Measurements from ENCODE around the gene POT1.

The POT1 gene

GRCh38 chr7:124909808-124910207 lies 19.8 kb downstream of the POT1 start:
- DNase-seq = no peak

GRCh38 chr7:124908259-124908658 lies 21.4 kb downstream of the POT1 start:
- no peak for DNase-seq

GRCh38 chr7:124907490-124907889 lies 22.1 kb downstream of the POT1 start:
- DNase-seq = no peak

DNA sequence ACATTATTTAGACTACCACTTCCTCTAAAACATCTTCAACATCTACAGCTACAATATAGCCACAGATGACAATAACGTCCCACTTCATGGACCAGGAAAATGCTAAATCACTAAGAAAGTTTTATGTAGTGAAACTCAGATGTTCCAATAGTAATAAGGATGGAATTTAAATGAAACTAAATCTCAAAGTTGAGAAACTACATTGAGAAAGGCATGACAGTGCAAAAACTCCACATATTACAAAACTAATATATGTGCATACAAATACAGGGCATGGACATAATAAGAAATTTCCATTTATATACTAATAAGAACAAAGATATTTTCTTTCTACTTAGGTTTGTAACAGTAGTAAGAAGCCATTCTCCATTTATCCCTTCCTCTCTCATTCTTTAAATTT lies 31.1 kb downstream of the POT1 start:
- no peak for DNase-seq

- no peak for DNase-seq
Measured at GRCh38 chr7:124896001-124896400, 33.6 kb downstream of the POT1 start.

DNA sequence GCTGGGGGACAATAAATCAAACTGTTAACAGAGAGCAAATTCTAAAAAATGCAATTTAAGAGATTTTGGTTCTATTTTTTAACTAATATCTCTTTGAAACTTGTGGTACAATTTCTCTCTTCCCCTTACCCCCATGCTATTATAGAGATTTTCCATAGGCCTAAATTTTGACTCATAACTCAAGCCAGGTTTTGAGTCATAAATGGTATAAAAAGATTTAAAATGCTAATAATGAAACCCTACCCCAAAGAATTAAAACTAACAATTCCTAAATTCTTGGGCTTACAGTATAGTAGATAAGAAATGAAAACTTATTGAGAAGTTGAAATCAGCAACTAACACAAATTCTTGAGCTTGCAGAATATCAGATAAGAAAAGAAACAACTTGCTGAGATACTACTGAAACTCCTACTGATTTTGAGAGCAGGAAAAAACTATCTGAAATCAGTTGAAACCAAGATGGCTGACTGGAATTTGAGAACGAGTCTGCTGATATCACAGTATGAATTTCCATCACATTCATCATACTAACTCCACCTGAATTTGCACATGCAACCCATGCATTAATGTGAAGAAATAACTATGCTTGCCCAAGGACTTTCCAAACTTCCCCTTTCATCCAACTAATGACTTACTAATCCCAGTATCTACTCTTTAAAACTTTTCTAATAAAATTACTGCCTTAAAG lies 36.3 kb downstream of the POT1 start:
- no peak for DNase-seq

GRCh38 chr7:124887247-124887646 lies 42.4 kb downstream of the POT1 start:
- DNase-seq = no peak

DNA sequence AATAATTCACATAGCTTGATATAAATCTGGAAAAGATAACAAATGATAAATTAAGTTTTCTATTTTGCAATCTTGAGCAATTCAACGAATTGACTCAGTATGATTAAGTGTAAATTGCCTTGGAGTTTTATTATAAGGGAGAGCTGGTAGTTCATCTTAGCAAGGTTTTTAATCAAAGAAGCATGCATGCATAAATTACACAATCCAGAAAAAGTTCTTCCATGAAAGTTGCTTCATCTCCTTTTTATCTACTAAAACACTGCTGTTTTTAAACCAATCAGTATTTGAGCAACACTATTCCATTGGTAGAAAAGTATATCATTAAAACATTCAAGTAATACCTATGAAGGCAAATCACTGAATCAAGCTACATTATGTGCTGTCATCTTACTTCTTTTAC lies 47.6 kb downstream of the POT1 start:
- DNase-seq = no peak

- DNase-seq = no peak
Measured at GRCh38 chr7:124879771-124880170, 49.9 kb downstream of the POT1 start.

GRCh38 chr7:124879103-124879502 lies 50.5 kb downstream of the POT1 start:
- no peak for DNase-seq

- no peak for DNase-seq
Measured at GRCh38 chr7:124874644-124875163, 54.9 kb downstream of the POT1 start.

DNA sequence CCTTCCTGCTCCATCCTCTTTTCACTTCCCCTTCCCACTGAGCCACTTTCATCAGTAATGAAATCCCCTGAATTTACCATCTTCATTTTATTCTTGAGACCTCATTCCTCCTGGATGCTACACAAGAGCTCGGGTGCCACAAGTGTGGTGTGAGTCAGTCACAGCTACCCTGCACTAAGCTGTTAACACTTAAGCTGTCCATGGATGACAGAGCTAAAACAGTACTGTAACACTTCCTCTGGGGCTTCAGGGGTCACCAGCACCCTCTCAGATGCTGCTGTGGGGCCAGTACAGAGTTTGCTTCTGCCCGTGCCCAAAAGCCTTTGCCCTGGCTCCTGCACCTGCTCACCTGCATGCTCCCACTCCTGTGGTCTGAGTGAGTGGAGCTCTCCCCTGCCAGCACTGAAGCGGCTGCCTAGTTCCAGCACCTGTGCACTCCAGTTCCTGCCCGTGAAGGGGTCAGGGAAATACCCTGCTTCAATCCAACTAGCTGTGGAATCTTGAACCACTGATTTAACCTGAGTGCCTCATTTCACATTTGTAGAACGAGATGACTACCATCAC lies 71.9 kb downstream of the POT1 start:
- DNase-seq = no peak

GRCh38 chr7:124856299-124856888 lies 73.2 kb downstream of the POT1 start:
- DNase-seq = no peak

GRCh38 chr7:124843336-124843735 lies 86.3 kb downstream of the POT1 start:
- DNase-seq = no peak

DNA sequence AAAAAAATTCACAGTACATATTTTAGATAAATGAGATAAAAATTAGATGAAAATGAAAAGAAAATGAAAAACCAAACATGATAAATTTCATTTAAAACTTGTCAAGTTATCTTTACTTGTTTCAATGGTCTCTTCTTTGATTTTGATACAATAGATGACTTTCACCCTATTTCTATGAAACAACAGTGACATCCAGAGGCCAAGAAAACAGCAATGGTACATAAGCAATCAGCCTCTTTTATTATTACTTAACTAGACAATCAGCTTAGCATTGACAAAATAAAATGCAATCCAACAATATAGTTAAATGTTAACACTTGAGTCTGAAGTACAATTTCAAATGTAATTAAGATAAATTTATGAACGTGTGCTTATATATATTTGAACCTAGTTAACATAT lies 89.2 kb downstream of the POT1 start:
- DNase-seq = no peak

DNA sequence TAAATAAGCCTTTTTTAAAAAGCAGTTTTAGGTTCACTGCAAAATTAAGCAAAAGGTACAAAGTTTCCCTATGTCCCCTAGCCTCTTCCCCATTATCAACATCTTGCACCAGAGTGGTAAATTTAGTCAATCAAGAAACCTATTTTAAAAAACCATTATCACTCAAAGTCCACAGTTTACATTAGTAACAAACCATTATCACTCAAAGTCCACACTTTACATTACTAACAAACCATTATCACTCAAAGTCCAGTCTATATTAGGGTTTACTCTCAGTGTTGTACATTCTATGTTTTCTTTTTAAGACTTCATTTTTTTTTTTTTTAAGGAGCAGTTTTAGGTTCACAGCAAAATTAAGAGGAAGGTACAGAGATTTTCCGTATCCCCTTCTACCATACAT lies 89.9 kb downstream of the POT1 start:
- no peak for DNase-seq

- DNase-seq = no peak
Measured at GRCh38 chr7:124836173-124836572, 93.5 kb downstream of the POT1 start.

- no peak for DNase-seq
Measured at GRCh38 chr7:124818807-124819206, 110.8 kb downstream of the POT1 start.

- DNase-seq = no peak
Measured at GRCh38 chr7:124813994-124814798, 115.4 kb downstream of the POT1 start.

GRCh38 chr7:124812764-124813163 lies 116.9 kb downstream of the POT1 start:
- no peak for DNase-seq

- DNase-seq = no peak
Measured at GRCh38 chr7:124811341-124811740, 118.3 kb downstream of the POT1 start.

DNA sequence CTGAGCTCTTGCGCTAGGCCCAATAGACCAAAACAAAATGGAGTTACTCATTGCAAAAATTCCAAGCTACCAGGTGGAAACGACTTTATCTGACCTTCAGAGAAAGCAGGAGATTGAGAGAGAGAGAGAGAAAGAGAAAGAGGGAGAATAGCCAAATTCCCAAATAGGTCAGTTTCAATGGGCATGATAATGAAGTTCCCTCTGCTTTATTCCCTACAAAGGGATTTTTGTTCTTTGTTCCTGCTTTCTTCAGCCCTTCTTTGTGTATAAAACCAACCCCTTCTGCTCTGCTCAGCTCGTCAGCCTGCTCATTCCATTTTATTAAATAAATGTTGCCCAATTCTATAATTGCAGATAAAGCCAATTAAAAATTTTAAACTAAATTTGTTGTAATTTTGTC lies 119.0 kb downstream of the POT1 start:
- no peak for DNase-seq

- no peak for DNase-seq
Measured at GRCh38 chr7:124808206-124808605, 121.4 kb downstream of the POT1 start.
